Fibroblast of lung (primary cell): ENCODE data around the gene CCDC157. TPM values are rescaled to one million over a fixed set of nuclear protein-coding genes. Genes with fewer than 3 reads are reported as not detected.

ENCODE experiments used
- DNase-seq, 2 donors: peaks; one replicate each; pipeline versions ENCODE4 v3.0.0 to v3.0.0-alpha.2; 2010; ENCODE audit warnings: low read depth in 2 of 2
- H2AFZ ChIP-seq: 2 replicates; pipeline ENCODE4 v1.5.1; 2012; ENCODE audit warnings: low read length, control low read depth, inconsistent platforms
- H3K27ac ChIP-seq: 2 replicates; pipeline ENCODE4 v1.5.1; 2011; ENCODE audit warnings: low read length, control low read depth; ENCODE audit not compliant: insufficient read depth
- H3K27me3 ChIP-seq: 2 replicates; pipeline ENCODE4 v1.5.1; 2011; ENCODE audit warnings: mild to moderate bottlenecking, low read length; ENCODE audit not compliant: control insufficient read depth, insufficient read depth
- H3K36me3 ChIP-seq: 2 replicates; pipeline ENCODE4 v1.5.1; 2011; ENCODE audit warnings: low read length; ENCODE audit not compliant: control insufficient read depth, insufficient read depth
- H3K4me1 ChIP-seq: 2 replicates; pipeline ENCODE4 v1.5.1; 2011; ENCODE audit warnings: low read length; ENCODE audit not compliant: control insufficient read depth, insufficient read depth; ENCODE audit errors: extremely low read depth
- H3K4me2 ChIP-seq: 2 replicates; pipeline ENCODE4 v1.5.1; 2011; ENCODE audit warnings: low read length, control low read depth; ENCODE audit not compliant: insufficient read depth; ENCODE audit errors: extremely low read depth
- H3K4me3 ChIP-seq, 4 experiments: fragments of 200-600 bp in 1 of 4; sonication (generic) in 1 of 4; replicated peaks in 1 of 4; 2 replicates each; pipeline ENCODE4 v1.5.1; 2011 to 2016; ENCODE audit warnings: low read length in 4 of 4, low read depth in 3 of 4, mild to moderate bottlenecking in 3 of 4, control low read depth in 2 of 4, inconsistent platforms in 1 of 4, mixed read lengths in 1 of 4; ENCODE audit not compliant: insufficient read depth in 1 of 4; ENCODE audit errors: control extremely low read depth in 1 of 4
- H3K79me2 ChIP-seq: 2 replicates; pipeline ENCODE4 v1.5.1; 2012; ENCODE audit warnings: mild to moderate bottlenecking, low read length, inconsistent platforms; ENCODE audit not compliant: control insufficient read depth, insufficient read depth
- H3K9ac ChIP-seq: 2 replicates; pipeline ENCODE4 v1.5.1; 2011; ENCODE audit warnings: mild to moderate bottlenecking, low read length, control low read depth; ENCODE audit not compliant: insufficient read depth
- H3K9me3 ChIP-seq: 2 replicates; pipeline ENCODE4 v1.5.1; 2012; ENCODE audit warnings: low read depth, low read length; ENCODE audit not compliant: control insufficient read depth, insufficient read depth
- H4K20me1 ChIP-seq: 2 replicates; pipeline ENCODE4 v1.5.1; 2011; ENCODE audit warnings: low read length; ENCODE audit not compliant: control insufficient read depth, insufficient read depth; ENCODE audit errors: extremely low read depth
- EZH2 ChIP-seq: IDR thresholded peaks from 2 replicates; pipeline ENCODE4 v1.5.1; 2012; ENCODE audit warnings: low read length, control low read depth, mild to moderate bottlenecking; ENCODE audit errors: missing control alignments
- polyA plus RNA-seq, 2 donors: library from polyadenylated mRNA; depleted of rRNA in 1 of 2; stranded (reverse) in 1 of 2; unstranded in 1 of 2; fragments of >200 nt; gene quantifications; 2 replicates each; pipeline ENCODE4 v1.2.1, GENCODE V29; 2011 to 2012; ENCODE audit warnings: missing spikeins in 1 of 2
- total RNA-seq: library from RNA; depleted of rRNA; stranded (reverse); fragments of >200 nt; gene quantifications from 2 replicates; pipeline ENCODE4 v1.2.1, GENCODE V29; 2014
- TF ChIP-seq, protein P1 (sequence below), 2 donors: IDR thresholded peaks in 1 of 2; conservative IDR thresholded peaks in 1 of 2; 1 replicate in 1 of 2; 2 replicates in 1 of 2; pipeline ENCODE4 v1.5.1; 2011 to 2012; ENCODE audit warnings: low read length in 2 of 2, control low read depth in 1 of 2, inconsistent platforms in 1 of 2, low read depth in 1 of 2, mild to moderate bottlenecking in 1 of 2

The CCDC157 gene
- total and polyA plus RNA-seq, 2 donors (not counting 1 experiment from before 2014, with no cell fraction given) = 0.77 to 1.5 TPM

DNA sequence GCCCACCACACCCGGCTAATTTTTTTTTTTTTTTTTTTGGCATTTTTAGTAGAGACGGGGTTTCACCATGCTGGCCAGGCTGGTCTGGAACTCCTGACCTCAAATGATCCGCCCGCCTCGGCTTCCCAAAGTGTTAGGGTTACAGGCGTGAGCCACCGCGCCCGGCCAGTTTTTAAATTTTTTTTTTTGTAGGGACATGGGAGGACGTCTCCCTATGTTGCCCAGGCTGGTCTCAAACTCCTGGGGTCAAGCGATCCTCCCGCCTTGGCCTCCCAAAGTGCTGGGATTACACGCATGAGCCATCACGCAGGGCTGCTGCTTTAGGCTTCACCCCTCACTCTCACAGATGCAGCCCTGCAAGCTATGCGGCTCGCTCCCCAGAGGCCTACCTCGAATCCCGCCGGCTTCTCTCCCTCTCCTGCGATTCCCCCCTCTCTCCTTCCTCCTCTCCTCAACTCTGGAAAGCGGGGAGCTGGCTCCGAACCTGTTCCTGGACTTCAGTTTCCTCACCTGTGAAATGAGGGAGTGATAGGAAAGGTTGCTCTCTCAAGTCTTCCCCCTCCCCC is 926 bp downstream of the CCDC157 start:
- H3K9me3 ChIP-seq = no peaks in the 10 kb centered on the region
- H3K9ac ChIP-seq = no peak overlapping the region
- H3K4me1 ChIP-seq = no peaks in the 10 kb centered on the region
- H3K4me2 ChIP-seq = peak overlapping the region; percentile 87
- no peak overlapping the region for H2AFZ ChIP-seq
- DNase-seq = no peak
- peaks cover 29% of the 10 kb centered on the region for H3K79me2 ChIP-seq
- peak overlapping the region in 3 of 4 experiments; percentile 94 to 99 (median 99) for H3K4me3 ChIP-seq
- TF ChIP-seq, protein P1, sequence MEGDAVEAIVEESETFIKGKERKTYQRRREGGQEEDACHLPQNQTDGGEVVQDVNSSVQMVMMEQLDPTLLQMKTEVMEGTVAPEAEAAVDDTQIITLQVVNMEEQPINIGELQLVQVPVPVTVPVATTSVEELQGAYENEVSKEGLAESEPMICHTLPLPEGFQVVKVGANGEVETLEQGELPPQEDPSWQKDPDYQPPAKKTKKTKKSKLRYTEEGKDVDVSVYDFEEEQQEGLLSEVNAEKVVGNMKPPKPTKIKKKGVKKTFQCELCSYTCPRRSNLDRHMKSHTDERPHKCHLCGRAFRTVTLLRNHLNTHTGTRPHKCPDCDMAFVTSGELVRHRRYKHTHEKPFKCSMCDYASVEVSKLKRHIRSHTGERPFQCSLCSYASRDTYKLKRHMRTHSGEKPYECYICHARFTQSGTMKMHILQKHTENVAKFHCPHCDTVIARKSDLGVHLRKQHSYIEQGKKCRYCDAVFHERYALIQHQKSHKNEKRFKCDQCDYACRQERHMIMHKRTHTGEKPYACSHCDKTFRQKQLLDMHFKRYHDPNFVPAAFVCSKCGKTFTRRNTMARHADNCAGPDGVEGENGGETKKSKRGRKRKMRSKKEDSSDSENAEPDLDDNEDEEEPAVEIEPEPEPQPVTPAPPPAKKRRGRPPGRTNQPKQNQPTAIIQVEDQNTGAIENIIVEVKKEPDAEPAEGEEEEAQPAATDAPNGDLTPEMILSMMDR (conservative IDR thresholded peaks at IDR 0.05 in 1 of 2, IDR thresholded peaks at IDR 0.05 in 1 of 2; ENCODE audit: low read depth in 1 of 2, low read length in 2 of 2) = no peak
- TF ChIP-seq EZH2 = no peak
- peaks cover 5% of the 10 kb centered on the region for H3K36me3 ChIP-seq
- no peaks in the 10 kb centered on the region for H3K27me3 ChIP-seq
- no peaks in the 10 kb centered on the region for H4K20me1 ChIP-seq
- H3K27ac ChIP-seq = no peak overlapping the region

DNA sequence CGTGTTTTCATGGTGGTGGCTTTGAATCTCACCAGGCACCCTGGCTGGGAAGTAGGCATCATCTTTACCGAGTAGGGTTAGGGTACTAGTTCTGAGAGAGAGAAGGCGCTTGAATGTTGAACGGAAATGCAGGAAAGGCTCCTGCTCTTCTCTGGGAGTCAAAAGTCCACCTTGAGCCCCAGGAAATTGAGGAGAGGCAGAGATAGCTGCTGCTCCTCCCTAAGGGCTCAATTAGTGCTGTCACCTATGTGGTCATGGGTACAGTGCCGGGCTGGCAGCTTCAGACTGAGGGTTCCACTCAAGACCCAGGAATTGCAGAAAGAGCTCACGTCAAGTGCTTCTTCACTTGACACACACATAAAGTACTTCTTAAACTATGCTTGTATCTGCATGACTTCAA is 1.7 kb downstream of the CCDC157 start:
- H3K27ac ChIP-seq = no peak overlapping the region
- H3K27me3 ChIP-seq = no peaks in the 10 kb centered on the region
- H2AFZ ChIP-seq = no peak overlapping the region
- no peak for DNase-seq
- no peak overlapping the region for H3K4me2 ChIP-seq
- H3K9ac ChIP-seq = no peak overlapping the region
- no peak overlapping the region for H3K4me3 ChIP-seq
- no peaks in the 10 kb centered on the region for H3K9me3 ChIP-seq
- H4K20me1 ChIP-seq = no peaks in the 10 kb centered on the region
- peaks cover 29% of the 10 kb centered on the region for H3K79me2 ChIP-seq
- TF ChIP-seq, protein P1 (conservative IDR thresholded peaks at IDR 0.05 in 1 of 2, IDR thresholded peaks at IDR 0.05 in 1 of 2; ENCODE audit: low read depth in 1 of 2, low read length in 2 of 2) = no peak
- TF ChIP-seq EZH2 = no peak
- H3K4me1 ChIP-seq = no peaks in the 10 kb centered on the region
- peaks cover 3% of the 10 kb centered on the region for H3K36me3 ChIP-seq

DNA sequence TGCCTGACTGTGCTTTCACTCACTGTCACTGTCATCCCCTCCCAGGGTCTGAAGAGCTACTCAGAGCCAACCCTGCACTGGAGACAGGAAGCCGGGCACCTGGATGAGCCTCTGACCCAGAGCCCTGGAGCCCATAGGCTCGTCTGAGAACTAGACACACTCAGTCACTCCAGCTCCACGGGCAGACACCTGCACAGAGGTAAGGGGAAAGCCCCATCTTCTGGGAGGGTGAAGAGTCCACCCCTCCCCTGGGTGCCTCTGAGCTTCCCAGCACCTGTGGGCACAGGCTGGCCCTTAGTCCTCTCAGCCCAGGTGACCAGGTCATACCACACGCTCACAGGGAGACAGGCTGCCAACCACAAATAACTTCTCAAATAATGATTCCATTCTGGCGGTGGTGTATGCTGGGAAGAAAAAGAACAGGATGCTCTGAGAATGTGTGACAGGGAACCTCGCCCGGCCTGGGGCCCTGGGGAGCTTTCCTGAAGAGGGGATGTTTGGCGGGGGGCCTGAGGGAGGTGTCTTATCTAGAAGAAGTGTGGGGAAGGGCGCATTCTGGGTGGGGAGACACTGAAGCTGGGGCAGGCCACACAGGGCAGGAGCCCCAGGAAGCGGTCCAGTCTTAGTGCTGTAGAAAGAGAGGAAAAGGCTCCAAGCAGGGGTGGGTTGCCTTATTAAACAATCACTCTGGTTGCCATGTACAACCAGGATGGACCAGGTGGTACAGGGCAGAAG is 5.3 kb downstream of the CCDC157 start:
- Histone ChIP-seq H3K4me2 (no peak overlapping the region), H3K9me3 (no peaks in the 10 kb centered on the region), H3K79me2 (no peaks in the 10 kb centered on the region), H3K36me3 (no peaks in the 10 kb centered on the region), H3K27ac (no peak overlapping the region), H3K4me3 (no peak overlapping the region), H3K27me3 (no peaks in the 10 kb centered on the region), H3K9ac (no peak overlapping the region), H2AFZ (no peak overlapping the region), H4K20me1 (no peaks in the 10 kb centered on the region), H3K4me1 (no peaks in the 10 kb centered on the region)
- TF ChIP-seq EZH2 = no peak
- TF ChIP-seq, protein P1 (conservative IDR thresholded peaks at IDR 0.05 in 1 of 2, IDR thresholded peaks at IDR 0.05 in 1 of 2; ENCODE audit: low read depth in 1 of 2, low read length in 2 of 2) = no peak
- no peak for DNase-seq
